Measurements from ENCODE around the gene TGM2. TPM values are rescaled to one million over a fixed set of nuclear protein-coding genes. Genes with fewer than 3 reads are reported as not detected.

TGM2 gene
- total RNA-seq, 4 donors from 2014 or later, result 170 to 385 (median 212) TPM

DNA sequence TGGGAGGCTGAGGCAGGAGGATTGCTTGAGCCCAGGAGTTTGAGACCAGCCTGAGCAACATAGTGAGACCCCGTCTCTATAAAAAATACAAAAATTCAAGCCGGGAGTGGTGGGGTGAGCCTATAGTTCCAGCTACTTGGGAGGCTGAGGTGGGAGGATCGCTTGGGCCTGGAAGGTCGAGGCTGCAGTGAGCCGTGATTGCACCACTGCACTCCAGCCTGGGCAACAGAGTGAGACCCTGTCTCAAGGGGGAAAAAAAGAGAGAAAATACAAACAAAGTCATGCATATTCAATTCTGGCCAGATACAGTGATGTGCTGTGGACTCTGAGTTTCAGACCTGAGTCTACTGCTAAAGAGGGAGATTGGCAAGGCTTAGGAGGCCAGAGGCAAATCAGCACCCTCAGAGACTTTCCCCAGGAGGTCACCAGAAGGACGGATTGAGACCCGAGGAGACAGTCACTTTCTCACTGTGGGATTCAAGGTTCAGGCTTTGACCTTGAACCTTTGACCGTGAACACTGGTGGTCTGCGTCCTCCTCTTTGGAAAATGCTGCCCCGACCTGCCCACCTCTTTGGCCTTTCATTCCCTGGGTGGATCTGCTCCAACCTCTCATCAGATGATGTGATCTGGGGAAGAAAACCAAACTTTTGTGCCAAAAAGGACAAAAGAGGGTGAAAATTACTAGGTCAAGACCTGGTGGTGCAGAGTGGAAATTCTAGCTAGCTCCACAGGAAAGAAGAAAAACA, 31.2 kb downstream of the TGM2 start:
- no peak for DNase-seq (ENCODE audit: extremely low spot score)
- intact Hi-C loops (cut with DNase I), result no loop called here
- Histone ChIP-seq H3K4me1 (peaks cover 12 to 30% (median 26%) of the 10 kb centered on the region in 4 donors), H3K27me3 (no peaks in the 10 kb centered on the region), H3K4me3 (no peak overlapping the region), H3K27ac (replicated peaks in 1 of 4) (peak overlapping the region; percentile 32 to 66 (median 48)), H3K36me3 (peaks cover 20 to 95% (median 90%) of the 10 kb centered on the region in 4 donors), H3K9me3 (no peaks in the 10 kb centered on the region)
- WGBS, result 85% methylated on average over 10 of the region's 10 CpGs
- TF ChIP-seq EP300 (IDR thresholded peaks at IDR 0.05), result no peak
- TF ChIP-seq, protein P1, sequence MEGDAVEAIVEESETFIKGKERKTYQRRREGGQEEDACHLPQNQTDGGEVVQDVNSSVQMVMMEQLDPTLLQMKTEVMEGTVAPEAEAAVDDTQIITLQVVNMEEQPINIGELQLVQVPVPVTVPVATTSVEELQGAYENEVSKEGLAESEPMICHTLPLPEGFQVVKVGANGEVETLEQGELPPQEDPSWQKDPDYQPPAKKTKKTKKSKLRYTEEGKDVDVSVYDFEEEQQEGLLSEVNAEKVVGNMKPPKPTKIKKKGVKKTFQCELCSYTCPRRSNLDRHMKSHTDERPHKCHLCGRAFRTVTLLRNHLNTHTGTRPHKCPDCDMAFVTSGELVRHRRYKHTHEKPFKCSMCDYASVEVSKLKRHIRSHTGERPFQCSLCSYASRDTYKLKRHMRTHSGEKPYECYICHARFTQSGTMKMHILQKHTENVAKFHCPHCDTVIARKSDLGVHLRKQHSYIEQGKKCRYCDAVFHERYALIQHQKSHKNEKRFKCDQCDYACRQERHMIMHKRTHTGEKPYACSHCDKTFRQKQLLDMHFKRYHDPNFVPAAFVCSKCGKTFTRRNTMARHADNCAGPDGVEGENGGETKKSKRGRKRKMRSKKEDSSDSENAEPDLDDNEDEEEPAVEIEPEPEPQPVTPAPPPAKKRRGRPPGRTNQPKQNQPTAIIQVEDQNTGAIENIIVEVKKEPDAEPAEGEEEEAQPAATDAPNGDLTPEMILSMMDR (IDR thresholded peaks at IDR 0.05), result no peak
- TF ChIP-seq POLR2A (IDR thresholded peaks at IDR 0.05; ENCODE audit: low read depth), result no peak
- no peak for TF ChIP-seq POLR2AphosphoS5 (IDR thresholded peaks at IDR 0.05)

DNA sequence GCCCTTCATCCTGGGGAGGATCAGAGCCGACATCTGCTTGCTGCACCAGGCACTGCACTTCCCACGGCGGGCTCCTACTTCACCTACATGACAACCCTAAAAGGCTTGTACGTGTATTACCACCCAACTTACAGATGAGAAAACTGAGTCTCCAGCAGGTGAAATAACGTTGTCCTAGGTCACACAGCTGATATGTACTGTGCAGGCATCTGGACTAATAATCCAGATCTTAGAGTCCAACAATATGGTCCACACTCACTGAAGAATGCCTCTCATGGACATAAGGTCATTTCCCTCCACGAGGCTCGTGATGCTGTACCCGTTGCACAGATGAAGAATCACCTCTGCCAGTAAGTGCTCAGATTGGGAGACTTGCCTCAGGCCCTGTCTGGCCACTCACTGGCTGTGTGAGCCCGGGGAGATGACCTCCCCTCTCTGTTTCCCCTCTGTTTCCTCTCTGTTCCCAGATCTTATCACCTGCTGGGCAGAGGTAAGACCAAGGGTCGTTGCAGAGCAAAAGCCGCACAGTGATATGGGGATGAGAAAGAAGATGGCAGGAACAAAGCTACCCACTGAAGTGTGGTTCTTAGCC, 32.1 kb downstream of the TGM2 start:
- H3K27ac ChIP-seq (replicated peaks in 1 of 4), result peak overlapping the region in 1 of 4 donors; percentile 11
- no peaks in the 10 kb centered on the region for H3K9me3 ChIP-seq
- no peak for TF ChIP-seq EP300 (IDR thresholded peaks at IDR 0.05)
- TF ChIP-seq, protein P1 (IDR thresholded peaks at IDR 0.05), result no peak
- TF ChIP-seq POLR2AphosphoS5 (IDR thresholded peaks at IDR 0.05), result no peak
- TF ChIP-seq POLR2A (IDR thresholded peaks at IDR 0.05; ENCODE audit: low read depth), result no peak
- H3K36me3 ChIP-seq, result peaks cover 20 to 90% (median 86%) of the 10 kb centered on the region in 4 donors
- intact Hi-C loops (cut with DNase I), result no loop called here
- no peak for DNase-seq (ENCODE audit: extremely low spot score)
- no peaks in the 10 kb centered on the region for H3K27me3 ChIP-seq
- H3K4me1 ChIP-seq, result peaks cover 12 to 30% (median 26%) of the 10 kb centered on the region in 4 donors
- H3K4me3 ChIP-seq, result no peak overlapping the region
- 89% methylated on average over 11 of the region's 11 CpGs for WGBS

- Histone ChIP-seq H3K27ac (replicated peaks in 1 of 4) (no peak overlapping the region), H3K9me3 (no peaks in the 10 kb centered on the region), H3K36me3 (peaks cover 16 to 83% (median 79%) of the 10 kb centered on the region in 4 donors), H3K4me3 (no peak overlapping the region), H3K27me3 (no peaks in the 10 kb centered on the region), H3K4me1 (peaks cover 16 to 32% (median 30%) of the 10 kb centered on the region in 4 donors)
- DNase-seq (ENCODE audit: extremely low spot score), result no peak
- TF ChIP-seq POLR2A (IDR thresholded peaks at IDR 0.05; ENCODE audit: low read depth), result no peak
- TF ChIP-seq POLR2AphosphoS5 (IDR thresholded peaks at IDR 0.05), result no peak
- no peak for TF ChIP-seq EP300 (IDR thresholded peaks at IDR 0.05)
- TF ChIP-seq, protein P1 (IDR thresholded peaks at IDR 0.05), result no peak
- intact Hi-C loops (cut with DNase I), result no loop called here
- 92% methylated on average over 9 of the region's 26 CpGs for WGBS
Observed at GRCh38 chr20:38132156-38132909, 32.7 kb downstream of the TGM2 start.

GRCh38 chr20:38131588-38132121, 33.4 kb downstream of the TGM2 start:
- peaks cover 23 to 38% (median 34%) of the 10 kb centered on the region in 4 donors for H3K4me1 ChIP-seq

More at GRCh38 chr20:38131588-38132121, 33.4 kb downstream of the TGM2 start:
- Histone ChIP-seq H3K27ac (replicated peaks in 1 of 4) (peak overlapping the region in 1 of 4 donors; percentile 26), H3K4me3 (no peak overlapping the region), H3K9me3 (no peaks in the 10 kb centered on the region), H3K36me3 (peaks cover 10 to 77% (median 72%) of the 10 kb centered on the region in 4 donors), H3K27me3 (no peaks in the 10 kb centered on the region)
- no peak for TF ChIP-seq POLR2A (IDR thresholded peaks at IDR 0.05; ENCODE audit: low read depth)
- TF ChIP-seq, protein P1 (IDR thresholded peaks at IDR 0.05), result no peak
- TF ChIP-seq POLR2AphosphoS5 (IDR thresholded peaks at IDR 0.05), result no peak
- no peak for TF ChIP-seq EP300 (IDR thresholded peaks at IDR 0.05)
- no peak for DNase-seq (ENCODE audit: extremely low spot score)
- intact Hi-C loops (cut with DNase I), result no loop called here
- WGBS, result 80% methylated on average over 2 of the region's 3 CpGs

Measured in esophagus muscularis mucosa (tissue), 4 donors.